Measurements from ENCODE around the gene RAB36. TPM values are rescaled to one million over a fixed set of nuclear protein-coding genes. Genes with fewer than 3 reads are reported as not detected.

RAB36 gene
- total and polyA plus RNA-seq, 10 donors, result 1.0 to 3.7 (median 1.6) TPM

GRCh38 chr22:23154461-23154860, 9.2 kb downstream of the RAB36 start:
- Histone ChIP-seq H3K27me3 (replicated peaks in 1 of 7) (no peaks in the 10 kb centered on the region), H3K36me3 (peaks cover 0 to 6% (median 0%) of the 10 kb centered on the region in 6 donors), H3K4me3 (no peak overlapping the region), H3K27ac (peak overlapping the region in 4 of 8 donors; percentile 81 to 98 (median 92)), H3K4me1 (peaks cover 0 to 68% (median 26%) of the 10 kb centered on the region in 6 donors), H3K9me3 (no peaks in the 10 kb centered on the region)
- WGBS, 5 donors, result 90 to 100% (median 94%) methylated on average over 5 of the region's 5 CpGs
- intact Hi-C loops (cut with DNase I; ENCODE audit: low total_unique reads), result no loop called here
- TF ChIP-seq CTCF (IDR thresholded peaks at IDR 0.05 in 8 of 11, conservative IDR thresholded peaks at IDR 0.05 in 3 of 11) (no peak), POLR2AphosphoS5 (IDR thresholded peaks at IDR 0.05) (no peak), POLR2A (IDR thresholded peaks at IDR 0.05) (no peak)
- DNase-seq, result peak; percentile 65

GRCh38 chr22:23155143-23155542, 9.9 kb downstream of the RAB36 start:
- Histone ChIP-seq H3K27ac (peak overlapping the region in 1 of 8 donors; percentile 98), H3K9me3 (no peaks in the 10 kb centered on the region), H3K36me3 (no peaks in the 10 kb centered on the region), H3K4me3 (no peak overlapping the region), H3K4me1 (peaks cover 0 to 62% (median 26%) of the 10 kb centered on the region in 6 donors), H3K27me3 (replicated peaks in 1 of 7) (no peaks in the 10 kb centered on the region)
- TF ChIP-seq POLR2A (IDR thresholded peaks at IDR 0.05) (no peak), POLR2AphosphoS5 (IDR thresholded peaks at IDR 0.05) (no peak), CTCF (IDR thresholded peaks at IDR 0.05 in 8 of 11, conservative IDR thresholded peaks at IDR 0.05 in 3 of 11) (no peak)
- 95 to 99% (median 96%) methylated on average over 3 of the region's 3 CpGs for WGBS, 5 donors
- no peak for DNase-seq
- intact Hi-C loops (cut with DNase I; ENCODE audit: low total_unique reads), result no loop called here

GRCh38 chr22:23155831-23156230, 10.6 kb downstream of the RAB36 start:
- Histone ChIP-seq H3K36me3 (no peaks in the 10 kb centered on the region), H3K9me3 (no peaks in the 10 kb centered on the region), H3K4me3 (no peak overlapping the region), H3K27me3 (replicated peaks in 1 of 7) (no peaks in the 10 kb centered on the region), H3K4me1 (peaks cover 0 to 57% (median 26%) of the 10 kb centered on the region in 6 donors), H3K27ac (no peak overlapping the region)
- intact Hi-C loops (cut with DNase I; ENCODE audit: low total_unique reads), result no loop called here
- DNase-seq, result peak; percentile 47
- TF ChIP-seq POLR2AphosphoS5 (IDR thresholded peaks at IDR 0.05) (no peak), POLR2A (IDR thresholded peaks at IDR 0.05) (no peak), CTCF (IDR thresholded peaks at IDR 0.05 in 8 of 11, conservative IDR thresholded peaks at IDR 0.05 in 3 of 11) (no peak)
- 87 to 97% (median 94%) methylated on average over 9 of the region's 9 CpGs for WGBS, 5 donors

- 53 to 64% (median 60%) methylated on average over 8 of the region's 8 CpGs for WGBS, 5 donors
- Histone ChIP-seq H3K9me3 (no peaks in the 10 kb centered on the region), H3K4me3 (no peak overlapping the region), H3K27me3 (replicated peaks in 1 of 7) (no peaks in the 10 kb centered on the region), H3K36me3 (no peaks in the 10 kb centered on the region), H3K27ac (peak overlapping the region in 1 of 8 donors; percentile 26), H3K4me1 (peaks cover 0 to 53% (median 24%) of the 10 kb centered on the region in 6 donors)
- intact Hi-C loops (cut with DNase I; ENCODE audit: low total_unique reads), result no loop called here
- DNase-seq, result peak; percentile 74
- no peak for TF ChIP-seq POLR2A (IDR thresholded peaks at IDR 0.05)
- no peak for TF ChIP-seq POLR2AphosphoS5 (IDR thresholded peaks at IDR 0.05)
- TF ChIP-seq CTCF (IDR thresholded peaks at IDR 0.05 in 8 of 11, conservative IDR thresholded peaks at IDR 0.05 in 3 of 11), result no peak
Observed at GRCh38 chr22:23156286-23156685, 11.0 kb downstream of the RAB36 start.

Data from spleen (tissue), 11 donors.